MCF 10A (cell line): ENCODE data around the gene KLF4. TPM values are rescaled to one million over a fixed set of nuclear protein-coding genes. Genes with fewer than 3 reads are reported as not detected.

Experiments
- BruUV-seq: library from RNA; stranded (reverse); fragments of 400-500 nt; replicated peaks from 2 replicates; lab custom pipeline; 2021; lab: Mats Ljungman, UMichigan
- CTCF ChIA-PET: fragments of 300-600 bp; sonication (Branson Sonifier 250); formaldehyde crosslinking; extraction: SDS; loops from one replicate; lab custom pipeline; 2021; ENCODE audit warnings: antibody characterized with exemption, inconsistent platforms; lab: Yijun Ruan, JAX
- POLR2A ChIA-PET: fragments of 300-600, 350-650 bp; sonication (Branson Sonifier 250); formaldehyde crosslinking; extraction: SDS; loops from one replicate; lab custom pipeline; 2020; ENCODE audit warnings: antibody characterized with exemption, inconsistent platforms; lab: Yijun Ruan, JAX
- DNase-seq: peaks from one replicate; pipeline ENCODE4 v3.0.0-alpha.2; 2018; ENCODE audit not compliant: unreplicated experiment
- H3K27ac Mint-ChIP-seq: one replicate; pipeline ENCODE4 v1.8.0; 2022; ENCODE audit warnings: mild to moderate bottlenecking, low read depth, mixed read lengths; ENCODE audit not compliant: unreplicated experiment
- H3K27me3 Mint-ChIP-seq: one replicate; pipeline ENCODE4 v1.8.0; 2022; ENCODE audit warnings: mixed read lengths; ENCODE audit not compliant: insufficient read depth, unreplicated experiment
- H3K36me3 Mint-ChIP-seq: one replicate; pipeline ENCODE4 v1.8.0; 2022; ENCODE audit warnings: mild to moderate bottlenecking, moderate library complexity, mixed read lengths; ENCODE audit not compliant: insufficient read depth, unreplicated experiment
- H3K4me1 Mint-ChIP-seq: one replicate; pipeline ENCODE4 v1.8.0; 2022; ENCODE audit warnings: mixed read lengths; ENCODE audit not compliant: insufficient read depth, unreplicated experiment
- H3K4me3 Mint-ChIP-seq: one replicate; pipeline ENCODE4 v1.8.0; 2022; ENCODE audit warnings: mild to moderate bottlenecking, moderate library complexity, mixed read lengths; ENCODE audit not compliant: unreplicated experiment
- H3K9me3 Mint-ChIP-seq: one replicate; pipeline ENCODE4 v1.8.0; 2022; ENCODE audit warnings: mixed read lengths; ENCODE audit not compliant: unreplicated experiment
- CTCF ChIP-seq: fragments of 200-600 bp; IDR thresholded peaks from one replicate; pipeline ENCODE4 v1.8.0; 2022; ENCODE audit warnings: antibody characterized with exemption, mild to moderate bottlenecking; ENCODE audit not compliant: unreplicated experiment
- intact Hi-C: fragments of 100-400 bp; cut with micrococcal nuclease; formaldehyde crosslinking; loops from 2 replicates; pipeline ENCODE4 v1.14.1; 2022
- total RNA-seq: library from RNA; stranded (reverse); gene quantifications from 2 replicates; pipeline ENCODE4 v1.2.3, GENCODE V29; 2022

Gene KLF4
- total RNA-seq, 1 experiment from 2014 or later = 96.0 TPM

- H3K27ac Mint-ChIP-seq = no peak overlapping the region
- CTCF ChIA-PET = no interaction called here
- H3K4me3 Mint-ChIP-seq = no peak overlapping the region
- H3K27me3 Mint-ChIP-seq = no peaks in the 10 kb centered on the region
- no peak for DNase-seq
- POLR2A ChIA-PET = no interaction called here
- intact Hi-C loops = no loop called here
- no peak for TF ChIP-seq CTCF
- no peaks in the 10 kb centered on the region for H3K4me1 Mint-ChIP-seq
- no peaks in the 10 kb centered on the region for H3K9me3 Mint-ChIP-seq
- BruUV-seq = no TSS peak
- no peaks in the 10 kb centered on the region for H3K36me3 Mint-ChIP-seq
These were observed 18.0 kb downstream of the KLF4 start for GRCh38 chr9:107471552-107471951.

GRCh38 chr9:107467416-107467815 is 22.2 kb downstream of the KLF4 start:
- TF ChIP-seq CTCF = no peak
- Mint-ChIP-seq H3K9me3 (no peaks in the 10 kb centered on the region), H3K4me1 (no peaks in the 10 kb centered on the region), H3K27ac (no peak overlapping the region), H3K27me3 (no peaks in the 10 kb centered on the region), H3K4me3 (no peak overlapping the region), H3K36me3 (no peaks in the 10 kb centered on the region)
- no TSS peak for BruUV-seq
- POLR2A ChIA-PET = no interaction called here
- DNase-seq = no peak
- CTCF ChIA-PET = no interaction called here
- intact Hi-C loops = loop anchor here (2.0 to 5.0 kb wide), 2 partner anchors 1205 to 1293 kb away; no protein-coding TSS in a partner anchor

GRCh38 chr9:107466826-107467225 is 22.7 kb downstream of the KLF4 start:
- ChIA-PET POLR2A (no interaction called here), CTCF (interaction anchor here (0.6 to 1.4 kb wide), 3 partner anchors 593 to 1083 kb away, joined by 3 to 4 read pairs (median 3); no protein-coding TSS in a partner anchor)
- H3K36me3 Mint-ChIP-seq = no peaks in the 10 kb centered on the region
- H3K9me3 Mint-ChIP-seq = no peaks in the 10 kb centered on the region
- no peak overlapping the region for H3K27ac Mint-ChIP-seq
- no peak for DNase-seq
- no TSS peak for BruUV-seq
- intact Hi-C loops = loop anchor here (2.0 to 5.0 kb wide), 2 partner anchors 1205 to 1294 kb away; no protein-coding TSS in a partner anchor
- no peaks in the 10 kb centered on the region for H3K4me1 Mint-ChIP-seq
- no peak for TF ChIP-seq CTCF
- no peaks in the 10 kb centered on the region for H3K27me3 Mint-ChIP-seq
- H3K4me3 Mint-ChIP-seq = no peak overlapping the region

GRCh38 chr9:107465467-107466451 is 23.8 kb downstream of the KLF4 start:
- Mint-ChIP-seq H3K4me1 (no peaks in the 10 kb centered on the region), H3K9me3 (no peaks in the 10 kb centered on the region), H3K27me3 (no peaks in the 10 kb centered on the region), H3K4me3 (peak overlapping the region; percentile 69), H3K27ac (no peak overlapping the region), H3K36me3 (no peaks in the 10 kb centered on the region)
- peak; percentile 61 for DNase-seq
- ChIA-PET POLR2A (interaction anchor here (0.9 to 1.4 kb wide), 2 partner anchors 11 to 22 kb away, joined by 3 read pairs; no protein-coding TSS in a partner anchor), CTCF (interaction anchor here (0.5 to 2.2 kb wide), 23 partner anchors 8 to 1322 kb away, joined by 3 to 11 read pairs (median 3); no protein-coding TSS in a partner anchor)
- TF ChIP-seq CTCF = peak; percentile 95
- intact Hi-C loops = loop anchor here (1.0 to 5.0 kb wide), 5 partner anchors 807 to 1349 kb away; no protein-coding TSS in a partner anchor
- no TSS peak for BruUV-seq
